NCI-H128 (cell line): ENCODE measurements around the gene KIAA1143.

Experiments
- DNase-seq: peaks from one replicate; lab custom pipeline; 2025; ENCODE audit not compliant: unreplicated experiment; lab: John Stamatoyannopoulos, UW

KIAA1143 gene

DNA sequence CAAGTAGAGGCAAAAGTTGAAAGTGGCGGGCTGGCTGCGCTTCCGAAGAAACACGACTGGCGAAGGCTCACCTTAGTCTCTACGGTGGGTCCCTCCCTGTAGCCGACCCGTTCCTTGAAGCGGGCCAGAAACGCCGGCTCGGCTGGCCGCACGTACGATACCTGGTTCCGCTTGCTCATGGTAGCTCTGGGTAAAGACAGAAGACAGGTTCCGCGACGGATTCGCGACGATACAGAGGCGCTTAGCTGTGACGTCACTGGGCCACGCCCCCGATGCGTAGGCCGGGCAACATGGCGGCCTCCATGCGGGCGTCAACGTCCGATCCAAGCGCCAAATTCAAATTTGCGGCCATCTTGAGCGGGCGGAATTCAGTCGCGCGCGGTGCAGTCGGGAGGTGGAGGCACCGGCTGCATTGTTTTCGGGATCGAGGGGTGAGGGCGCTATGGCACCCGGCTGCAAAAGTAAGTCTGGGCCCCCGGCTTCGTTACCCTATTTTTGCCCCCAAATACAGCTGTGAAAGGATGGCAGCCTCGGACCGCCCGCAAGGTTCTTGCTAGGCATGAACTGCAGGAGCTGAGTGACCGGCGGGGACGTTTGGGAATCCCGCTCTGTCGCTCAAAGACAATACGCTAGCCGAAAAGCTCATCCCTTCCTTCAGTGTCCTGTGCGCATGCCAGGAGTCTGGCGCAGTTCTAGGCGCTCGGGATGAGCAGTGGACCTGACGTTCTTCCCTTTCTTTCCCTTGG, at the start of gene KIAA1143, which contains the start of gene KIF15:
Gene KIAA1143 (minus strand): TSS at position 196 of the 746 bp plus-strand sequence. CDS start 17 bp downstream, at position 179.
Gene KIF15 (plus strand): TSS at position 371 of the 746 bp plus-strand sequence. CDS start 72 bp downstream, at position 443.
- peak; percentile 85 for DNase-seq

- no peak for DNase-seq
These were observed 44.5 kb upstream of the KIAA1143 start for GRCh38 chr3:44805960-44806359.

GRCh38 chr3:44803298-44803697, 41.9 kb upstream of the KIAA1143 start:
- no peak for DNase-seq

DNA sequence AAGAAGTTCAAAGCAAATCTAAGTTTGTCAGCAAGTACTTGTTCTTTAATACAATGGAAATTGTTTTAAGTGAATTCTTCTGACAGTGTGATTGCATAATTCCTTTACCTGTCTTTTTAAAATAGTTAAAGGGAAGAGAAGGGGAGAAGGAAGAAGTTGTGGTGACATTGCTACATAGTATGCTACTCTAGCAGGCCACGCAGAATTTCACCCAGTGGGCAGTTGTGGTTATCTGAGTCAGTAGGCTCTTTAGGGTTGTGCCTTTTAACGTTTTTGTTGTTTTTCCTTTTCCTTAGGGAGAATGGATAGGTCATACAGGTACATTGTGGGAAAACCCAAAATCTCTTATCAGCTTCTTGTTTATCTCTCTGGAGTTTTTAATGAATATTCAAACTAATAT, 40.6 kb upstream of the KIAA1143 start:
- DNase-seq, result no peak

- DNase-seq, result no peak
These were observed 33.8 kb upstream of the KIAA1143 start for GRCh38 chr3:44795197-44795596.

- no peak for DNase-seq
These were observed 21.5 kb upstream of the KIAA1143 start for GRCh38 chr3:44782891-44783290.

DNA sequence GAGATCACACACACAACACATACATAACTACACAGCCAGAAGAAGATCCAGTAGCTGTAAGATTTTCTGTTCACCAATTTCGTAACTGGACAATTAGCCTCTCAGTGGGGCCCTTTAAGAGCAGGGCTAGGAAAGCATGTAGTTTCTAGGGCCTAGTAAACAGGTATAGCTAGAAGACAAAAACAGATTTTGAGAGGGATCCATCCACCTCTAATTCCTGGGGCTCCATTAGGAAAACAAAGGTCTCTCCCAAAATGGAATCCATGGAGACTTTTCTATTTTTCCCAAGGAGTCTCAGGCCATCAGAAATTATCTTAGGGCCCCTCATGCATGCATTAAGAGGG, 10.7 kb upstream of the KIAA1143 start:
- no peak for DNase-seq

DNA sequence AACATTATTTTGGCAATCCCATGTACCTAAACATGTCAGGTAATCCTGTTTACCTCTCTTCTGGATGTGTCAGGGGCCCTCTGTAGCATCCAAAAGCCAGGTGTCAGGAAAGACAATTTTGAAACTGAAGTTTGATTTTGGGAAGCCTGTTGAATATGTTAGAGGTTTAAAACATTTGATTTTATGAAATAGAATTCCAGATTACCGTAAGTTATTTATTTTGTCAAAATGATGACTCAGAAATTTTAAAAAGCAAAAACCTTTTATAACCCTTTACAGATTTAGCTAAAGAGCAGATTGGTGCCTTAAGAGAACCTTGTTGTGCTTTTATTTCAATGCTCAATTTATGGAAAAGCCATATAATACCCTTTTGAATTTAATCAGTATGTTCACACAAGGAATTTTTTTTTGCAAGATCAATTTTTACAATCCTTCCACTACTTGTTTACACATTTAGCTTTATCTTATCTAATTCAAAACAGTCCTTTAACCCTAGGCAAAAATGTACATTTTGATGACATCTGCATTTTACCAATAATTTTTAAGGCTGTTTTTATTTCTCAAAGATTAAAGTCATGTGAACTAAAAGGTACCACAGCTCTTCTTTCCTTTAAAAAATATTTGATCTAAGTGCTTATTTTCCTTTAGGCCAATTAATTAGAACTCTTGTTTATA, 10.1 kb upstream of the KIAA1143 start:
- no peak for DNase-seq

GRCh38 chr3:44764248-44764647, 2.8 kb upstream of the KIAA1143 start:
- DNase-seq, result no peak

DNA sequence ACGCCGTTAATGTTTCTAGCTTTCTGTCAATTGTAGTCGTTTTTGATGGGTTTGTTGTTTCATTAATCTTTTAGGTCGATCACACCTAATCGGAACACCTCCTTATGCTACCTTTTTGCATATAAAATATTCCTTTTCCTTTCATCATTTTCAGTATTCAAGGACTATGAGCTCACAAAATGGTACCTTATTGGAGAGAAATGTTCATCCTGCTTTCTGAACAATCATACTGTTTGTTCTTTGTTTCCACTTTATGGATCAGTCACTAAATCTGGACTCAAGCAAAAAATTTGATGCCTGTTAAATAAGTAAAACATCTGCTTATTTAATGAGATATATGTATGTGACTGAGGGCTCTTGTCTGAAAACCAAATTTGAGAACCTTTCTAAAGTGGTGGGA, 1.3 kb upstream of the KIAA1143 start:
- no peak for DNase-seq

DNA sequence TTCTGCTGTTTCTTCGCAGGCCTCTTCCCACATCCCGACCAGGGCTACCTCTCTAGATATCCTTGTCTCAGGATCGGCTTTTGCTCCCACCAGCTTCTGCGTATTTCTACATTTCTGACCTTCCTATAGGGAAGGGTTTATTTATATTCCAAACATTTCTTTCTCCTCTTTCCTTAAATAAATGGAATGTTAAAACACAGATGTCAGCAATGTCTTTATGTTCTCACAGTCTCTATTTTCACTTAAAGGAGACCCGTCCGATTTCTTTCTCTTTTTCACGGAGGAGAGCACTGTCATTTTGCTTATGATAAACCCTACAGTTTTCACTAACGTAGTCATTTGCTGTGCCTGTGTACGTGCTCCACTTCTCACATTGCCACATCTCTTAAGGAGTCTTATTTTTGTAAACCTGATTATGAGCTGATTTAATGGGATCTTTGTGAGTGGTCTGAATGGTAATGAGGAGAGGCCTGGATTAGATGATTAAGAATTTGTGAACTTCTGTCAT, 805 bp upstream of the KIAA1143 start:
- no peak for DNase-seq

DNA sequence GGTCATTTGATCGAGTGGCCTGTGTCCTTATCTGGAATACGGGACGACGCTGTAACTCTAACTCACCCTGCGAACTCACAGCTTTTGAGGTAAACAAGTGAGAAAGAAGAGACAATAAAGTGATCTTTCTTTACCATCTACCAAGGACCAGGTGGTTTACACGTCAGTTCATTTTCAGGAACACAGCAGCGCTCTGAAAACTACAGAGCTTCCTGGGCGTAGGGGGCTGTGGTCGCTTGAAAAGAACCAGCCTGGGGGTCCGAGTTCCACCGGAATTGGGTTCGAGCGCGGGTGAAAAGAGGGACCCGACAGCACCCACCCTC, 357 bp downstream of the KIAA1143 start:
- no peak for DNase-seq

DNA sequence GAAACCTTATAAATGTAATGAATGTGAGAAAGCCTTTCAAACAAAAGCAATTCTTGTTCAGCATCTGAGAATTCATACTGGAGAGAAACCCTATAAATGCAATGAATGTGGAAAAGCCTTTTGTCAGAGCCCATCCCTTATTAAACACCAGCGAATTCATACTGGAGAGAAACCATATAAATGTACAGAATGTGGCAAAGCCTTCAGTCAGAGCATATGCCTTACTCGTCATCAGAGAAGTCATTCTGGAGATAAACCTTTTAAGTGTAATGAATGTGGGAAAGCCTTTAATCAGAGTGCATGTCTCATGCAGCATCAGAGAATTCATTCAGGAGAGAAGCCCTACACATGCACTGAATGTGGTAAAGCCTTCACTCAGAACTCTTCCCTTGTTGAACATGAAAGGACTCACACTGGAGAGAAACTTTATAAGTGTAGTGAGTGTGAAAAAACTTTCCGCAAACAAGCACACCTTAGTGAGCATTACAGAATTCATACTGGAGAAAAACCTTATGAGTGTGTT, 26.7 kb downstream of the KIAA1143 start:
- no peak for DNase-seq

DNA sequence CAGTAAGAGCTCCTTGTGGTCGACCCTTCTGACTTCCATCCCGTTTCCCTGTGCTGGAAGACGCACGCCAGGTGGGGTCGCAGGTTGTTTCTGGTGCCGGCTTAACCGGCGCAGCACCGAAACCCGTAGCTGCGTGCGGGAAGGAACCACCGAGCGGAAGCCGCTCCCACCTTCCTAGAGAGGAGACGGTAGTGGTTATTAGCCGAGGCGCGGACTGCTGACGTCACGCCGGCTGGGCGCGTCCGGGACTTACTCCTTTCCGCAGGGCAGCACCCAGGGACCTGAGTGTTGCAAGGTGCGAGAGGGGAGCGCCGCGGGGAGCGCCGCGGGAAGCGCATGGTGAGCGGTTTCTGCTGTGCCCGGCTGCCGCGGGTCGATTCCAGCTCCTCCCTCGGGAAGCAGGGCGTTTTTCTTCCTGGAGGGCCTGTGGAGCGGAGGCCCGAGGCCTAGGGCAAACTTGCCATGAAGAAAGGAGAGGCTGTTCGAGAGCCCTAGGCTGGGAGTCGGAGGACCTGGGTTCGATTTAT, 32.0 kb downstream of the KIAA1143 start, which contains the start of gene ZNF501:
Gene ZNF501 (plus strand): TSS at position 252 of the 527 bp plus-strand sequence. CDS start 4,787 bp downstream, outside the sequence.
- DNase-seq, result peak; percentile 82

DNA sequence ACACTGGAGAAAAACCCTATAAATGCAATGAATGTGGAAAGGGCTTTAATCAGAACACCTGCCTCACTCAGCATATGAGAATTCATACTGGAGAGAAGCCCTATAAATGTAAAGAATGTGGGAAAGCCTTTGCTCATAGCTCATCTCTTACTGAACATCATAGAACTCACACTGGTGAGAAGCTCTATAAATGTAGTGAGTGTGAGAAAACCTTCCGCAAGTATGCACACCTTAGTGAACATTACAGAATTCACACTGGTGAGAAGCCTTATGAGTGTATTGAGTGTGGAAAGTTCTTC, 39.4 kb downstream of the KIAA1143 start:
- DNase-seq, result no peak

- DNase-seq, result no peak
These were observed 40.0 kb downstream of the KIAA1143 start for GRCh38 chr3:44721231-44722102.

DNA sequence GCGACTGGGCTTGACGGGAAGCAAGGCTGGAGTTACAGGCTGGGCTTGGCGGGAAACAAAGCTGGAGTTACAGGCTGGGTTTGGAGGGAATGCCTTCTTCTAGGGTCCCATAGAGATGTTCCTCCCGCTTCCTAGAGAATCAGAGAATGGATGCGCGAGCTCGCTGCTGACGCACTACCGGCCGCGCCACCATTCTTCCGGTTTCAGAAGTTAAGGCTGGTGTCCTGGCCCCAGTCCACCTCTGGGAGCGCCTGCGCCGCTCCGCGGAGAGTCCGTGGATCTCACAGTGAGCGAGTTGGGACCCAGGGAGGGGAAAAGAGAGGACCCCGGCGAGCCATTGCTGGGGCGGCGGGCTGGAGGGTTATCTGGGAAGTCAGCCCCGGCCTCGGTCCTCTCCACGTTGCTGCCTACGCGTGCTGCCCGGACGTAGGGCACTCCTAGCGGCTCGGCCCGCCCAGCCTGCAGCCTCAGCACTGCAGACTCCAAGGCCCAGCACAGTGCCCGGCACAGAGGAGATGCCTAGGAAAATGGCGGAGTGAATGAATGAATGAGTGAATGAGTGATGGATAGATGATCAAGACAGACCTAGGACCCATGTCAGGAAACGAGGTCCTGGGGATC, 48.9 kb downstream of the KIAA1143 start, which contains the start of gene ZNF502:
Gene ZNF502 (plus strand): TSS at position 206 of the 621 bp plus-strand sequence. CDS start 7,602 bp downstream, outside the sequence.
- DNase-seq, result no peak
